ENCODE measurements around the gene WDR38. TPM values are rescaled to one million over a fixed set of nuclear protein-coding genes. Genes with fewer than 3 reads are reported as not detected.

The WDR38 gene
- total and polyA plus RNA-seq, 2 donors, result 0.14 to 0.30 TPM

DNA sequence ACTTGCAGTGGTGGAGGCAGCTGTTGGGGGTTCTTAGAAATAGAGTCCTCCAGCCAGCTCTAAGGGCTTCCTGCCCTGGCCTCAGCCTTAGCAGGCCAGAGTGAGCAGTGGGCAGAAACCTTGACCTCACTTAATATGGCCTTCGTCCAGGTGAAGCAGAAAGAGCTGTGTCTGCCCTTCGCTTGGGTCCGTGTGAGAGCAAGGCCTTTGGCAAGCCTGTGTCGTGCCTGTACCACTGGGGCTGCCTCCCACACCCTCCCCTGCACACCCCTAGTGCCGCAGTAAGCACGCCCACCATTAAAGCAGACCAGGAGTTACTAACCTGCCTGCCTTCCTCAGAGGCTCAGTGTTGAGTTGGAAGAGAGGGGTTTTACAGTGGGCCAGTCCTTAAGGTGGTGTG, 22.2 kb downstream of the WDR38 start:
- DNase-seq (ENCODE audit: low read depth in 6 of 9, low spot score in 9 of 9), result no peak
- Histone ChIP-seq H3K4me3 (ENCODE audit: low read length in 2 of 2) (no peak overlapping the region), H3K27ac (ENCODE audit: low read depth in 1 of 2, low read length in 1 of 2) (no peak overlapping the region), H3K36me3 (ENCODE audit: control insufficient read depth in 2 of 2, insufficient read depth in 2 of 2, low read length in 1 of 2) (peaks cover 61 to 76% of the 10 kb centered on the region in 2 donors), H3K27me3 (ENCODE audit: control insufficient read depth in 2 of 2, insufficient read depth in 1 of 2, low read length in 1 of 2) (peaks cover 0 to 5% of the 10 kb centered on the region in 2 donors), H3K9me3 (ENCODE audit: control insufficient read depth in 2 of 2, insufficient read depth in 1 of 2, low read length in 1 of 2) (no peaks in the 10 kb centered on the region), H3K4me1 (ENCODE audit: control insufficient read depth in 2 of 2, insufficient read depth in 2 of 2, low read length in 2 of 2) (peaks cover 19 to 36% of the 10 kb centered on the region in 2 donors)
- WGBS, result 97% methylated on average over 6 of the region's 6 CpGs

DNA sequence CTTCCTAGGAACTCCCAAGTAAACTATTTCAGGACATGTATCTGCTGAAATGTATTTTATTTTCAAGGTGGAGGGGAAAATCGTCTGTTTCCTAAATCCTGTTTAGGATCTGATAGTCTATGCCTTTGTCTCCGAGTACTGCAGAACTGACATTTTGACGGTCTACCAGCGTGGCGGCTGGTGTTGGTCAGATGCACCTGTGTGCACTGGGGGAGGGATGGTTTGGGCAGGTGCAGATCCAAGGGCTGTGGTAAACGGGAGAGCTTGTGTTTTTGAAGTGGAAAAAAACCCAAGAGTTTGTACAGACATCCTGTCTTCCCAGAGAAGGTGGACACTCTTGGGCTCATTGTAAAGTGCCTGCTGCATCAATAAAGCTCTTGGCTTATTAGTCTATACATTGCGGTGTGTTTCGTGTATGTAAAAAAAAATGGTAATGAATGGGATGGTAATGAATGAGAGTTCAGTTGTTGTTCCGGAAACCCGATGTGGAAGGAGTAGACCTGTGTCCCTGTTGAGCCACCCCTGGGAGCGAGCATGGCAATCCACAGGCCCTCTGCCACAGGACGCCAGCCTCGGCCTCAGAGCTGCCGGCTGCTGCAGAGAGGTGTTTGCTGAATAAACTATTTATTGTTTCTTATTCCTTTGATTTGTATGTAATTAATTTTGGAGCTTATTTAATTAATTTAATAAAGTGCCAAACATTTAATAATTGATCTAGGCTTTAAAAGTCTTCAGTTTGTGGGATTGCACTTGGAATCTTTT, 23.9 kb downstream of the WDR38 start:
- peaks cover 8 to 32% of the 10 kb centered on the region in 2 donors for H3K4me1 ChIP-seq (ENCODE audit: control insufficient read depth in 2 of 2, insufficient read depth in 2 of 2, low read length in 2 of 2)
- H3K4me3 ChIP-seq (ENCODE audit: low read length in 2 of 2), result no peak overlapping the region
- peaks cover 52 to 80% of the 10 kb centered on the region in 2 donors for H3K36me3 ChIP-seq (ENCODE audit: control insufficient read depth in 2 of 2, insufficient read depth in 2 of 2, low read length in 1 of 2)
- no peaks in the 10 kb centered on the region for H3K9me3 ChIP-seq (ENCODE audit: control insufficient read depth in 2 of 2, insufficient read depth in 1 of 2, low read length in 1 of 2)
- no peak overlapping the region for H3K27ac ChIP-seq (ENCODE audit: low read depth in 1 of 2, low read length in 1 of 2)
- peaks cover 0 to 8% of the 10 kb centered on the region in 2 donors for H3K27me3 ChIP-seq (ENCODE audit: control insufficient read depth in 2 of 2, insufficient read depth in 1 of 2, low read length in 1 of 2)
- DNase-seq (ENCODE audit: low read depth in 6 of 9, low spot score in 9 of 9), result peak in 2 of 9 donors; percentile 21 to 58
- WGBS, result 61% methylated on average over 14 of the region's 14 CpGs

DNA sequence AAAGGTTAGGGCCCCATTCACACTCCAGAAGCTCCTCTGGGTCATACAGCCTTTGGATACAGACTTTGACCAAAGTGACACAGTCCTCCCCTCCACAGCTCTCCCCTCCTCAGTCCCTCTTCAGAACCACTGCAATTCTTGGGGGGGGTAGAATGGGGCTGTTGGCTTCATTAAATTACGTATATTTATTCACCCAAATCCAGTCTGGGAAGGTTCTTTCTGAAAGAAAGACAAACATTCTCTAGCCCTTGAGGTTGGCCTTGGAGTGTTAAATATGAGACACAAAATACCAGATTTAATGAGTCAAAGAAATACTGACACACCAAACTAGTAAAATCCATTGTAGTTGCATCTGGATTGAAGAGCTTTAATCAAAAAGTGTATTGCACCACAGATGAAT, 24.8 kb downstream of the WDR38 start:
- Histone ChIP-seq H3K4me3 (ENCODE audit: low read length in 2 of 2) (no peak overlapping the region), H3K36me3 (ENCODE audit: control insufficient read depth in 2 of 2, insufficient read depth in 2 of 2, low read length in 1 of 2) (peaks cover 55 to 78% of the 10 kb centered on the region in 2 donors), H3K27ac (ENCODE audit: low read depth in 1 of 2, low read length in 1 of 2) (no peak overlapping the region), H3K4me1 (ENCODE audit: control insufficient read depth in 2 of 2, insufficient read depth in 2 of 2, low read length in 2 of 2) (peaks cover 8 to 32% of the 10 kb centered on the region in 2 donors), H3K9me3 (ENCODE audit: control insufficient read depth in 2 of 2, insufficient read depth in 1 of 2, low read length in 1 of 2) (no peaks in the 10 kb centered on the region), H3K27me3 (ENCODE audit: control insufficient read depth in 2 of 2, insufficient read depth in 1 of 2, low read length in 1 of 2) (peaks cover 0 to 11% of the 10 kb centered on the region in 2 donors)
- DNase-seq (ENCODE audit: low read depth in 6 of 9, low spot score in 9 of 9), result no peak
- WGBS, result 97% methylated on average over 1 of the region's 1 CpG

DNA sequence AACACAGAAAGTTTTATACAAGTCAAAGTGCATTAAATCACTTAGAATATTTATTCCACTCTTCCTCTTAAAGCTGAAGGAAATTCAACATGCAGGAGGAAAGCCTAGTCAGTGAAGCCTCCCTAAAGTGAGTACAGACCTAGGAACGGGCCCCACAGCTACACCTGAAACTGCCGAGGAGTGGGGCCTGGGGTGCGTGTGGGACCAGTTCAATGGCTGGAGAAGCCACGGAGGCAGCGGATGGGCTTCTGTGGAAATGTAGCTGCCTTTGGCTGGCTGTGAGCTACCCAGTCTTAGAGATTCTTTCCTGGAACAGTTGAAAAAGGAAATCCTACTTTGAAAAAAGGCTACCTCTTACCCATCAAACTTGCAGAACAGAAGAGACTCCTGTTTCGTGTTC, 25.3 kb downstream of the WDR38 start:
- DNase-seq (ENCODE audit: low read depth in 6 of 9, low spot score in 9 of 9), result no peak
- H3K36me3 ChIP-seq (ENCODE audit: control insufficient read depth in 2 of 2, insufficient read depth in 2 of 2, low read length in 1 of 2), result peaks cover 50 to 76% of the 10 kb centered on the region in 2 donors
- H3K9me3 ChIP-seq (ENCODE audit: control insufficient read depth in 2 of 2, insufficient read depth in 1 of 2, low read length in 1 of 2), result no peaks in the 10 kb centered on the region
- peaks cover 0 to 11% of the 10 kb centered on the region in 2 donors for H3K27me3 ChIP-seq (ENCODE audit: control insufficient read depth in 2 of 2, insufficient read depth in 1 of 2, low read length in 1 of 2)
- H3K4me3 ChIP-seq (ENCODE audit: low read length in 2 of 2), result no peak overlapping the region
- 96% methylated on average over 6 of the region's 6 CpGs for WGBS
- peaks cover 8 to 32% of the 10 kb centered on the region in 2 donors for H3K4me1 ChIP-seq (ENCODE audit: control insufficient read depth in 2 of 2, insufficient read depth in 2 of 2, low read length in 2 of 2)
- H3K27ac ChIP-seq (ENCODE audit: low read depth in 1 of 2, low read length in 1 of 2), result no peak overlapping the region

DNA sequence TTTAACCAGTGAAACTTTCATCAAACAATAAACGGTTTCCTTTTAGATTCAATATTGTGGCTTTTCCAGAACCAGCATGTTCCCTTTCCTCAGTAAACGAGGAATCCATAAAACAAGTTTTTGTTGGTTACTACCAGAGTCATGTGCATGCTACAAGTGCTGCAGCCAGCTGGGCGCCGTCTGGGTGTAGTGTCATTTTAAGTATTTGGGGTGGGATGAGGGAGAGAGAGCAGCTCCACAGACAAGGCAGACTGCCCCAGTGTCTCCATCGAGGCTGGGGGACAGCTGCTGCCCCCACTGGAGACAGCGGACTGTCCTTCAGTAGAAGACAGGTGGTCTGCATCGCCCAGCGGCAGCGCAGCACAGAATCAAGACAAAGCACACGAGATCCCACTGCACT, 26.0 kb downstream of the WDR38 start:
- Histone ChIP-seq H3K4me1 (ENCODE audit: control insufficient read depth in 2 of 2, insufficient read depth in 2 of 2, low read length in 2 of 2) (peaks cover 8 to 32% of the 10 kb centered on the region in 2 donors), H3K36me3 (ENCODE audit: control insufficient read depth in 2 of 2, insufficient read depth in 2 of 2, low read length in 1 of 2) (peaks cover 44 to 69% of the 10 kb centered on the region in 2 donors), H3K27me3 (ENCODE audit: control insufficient read depth in 2 of 2, insufficient read depth in 1 of 2, low read length in 1 of 2) (peaks cover 0 to 11% of the 10 kb centered on the region in 2 donors), H3K27ac (ENCODE audit: low read depth in 1 of 2, low read length in 1 of 2) (no peak overlapping the region), H3K9me3 (ENCODE audit: control insufficient read depth in 2 of 2, insufficient read depth in 1 of 2, low read length in 1 of 2) (no peaks in the 10 kb centered on the region), H3K4me3 (ENCODE audit: low read length in 2 of 2) (no peak overlapping the region)
- no peak for DNase-seq (ENCODE audit: low read depth in 6 of 9, low spot score in 9 of 9)
- WGBS, result 96% methylated on average over 10 of the region's 10 CpGs

DNA sequence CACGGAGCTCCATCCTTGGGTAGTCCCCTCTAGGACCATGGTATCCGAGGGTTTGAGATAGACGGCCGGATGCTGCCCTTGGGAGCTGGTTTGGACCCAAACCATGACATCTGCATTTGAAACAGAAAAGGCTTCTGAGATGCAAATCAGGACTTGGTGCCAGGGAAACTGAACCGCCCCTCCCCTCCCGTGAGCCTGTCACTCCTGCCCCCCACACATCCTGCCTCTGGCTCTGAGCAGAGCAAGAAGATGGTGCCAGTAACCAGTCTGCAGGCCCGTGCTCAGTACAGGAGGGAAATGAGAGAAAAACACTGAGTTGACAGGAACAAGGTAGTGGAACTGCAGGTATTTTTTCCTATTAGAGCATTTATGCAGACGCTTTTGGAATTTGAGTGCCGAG, 27.2 kb downstream of the WDR38 start:
- Histone ChIP-seq H3K4me1 (ENCODE audit: control insufficient read depth in 2 of 2, insufficient read depth in 2 of 2, low read length in 2 of 2) (peaks cover 8 to 32% of the 10 kb centered on the region in 2 donors), H3K27me3 (ENCODE audit: control insufficient read depth in 2 of 2, insufficient read depth in 1 of 2, low read length in 1 of 2) (peaks cover 0 to 11% of the 10 kb centered on the region in 2 donors), H3K36me3 (ENCODE audit: control insufficient read depth in 2 of 2, insufficient read depth in 2 of 2, low read length in 1 of 2) (peaks cover 41 to 61% of the 10 kb centered on the region in 2 donors), H3K9me3 (ENCODE audit: control insufficient read depth in 2 of 2, insufficient read depth in 1 of 2, low read length in 1 of 2) (no peaks in the 10 kb centered on the region), H3K27ac (ENCODE audit: low read depth in 1 of 2, low read length in 1 of 2) (no peak overlapping the region), H3K4me3 (ENCODE audit: low read length in 2 of 2) (no peak overlapping the region)
- WGBS, result 84% methylated on average over 9 of the region's 9 CpGs
- DNase-seq (ENCODE audit: low read depth in 6 of 9, low spot score in 9 of 9), result peak in 1 of 9 donors; percentile 39

DNA sequence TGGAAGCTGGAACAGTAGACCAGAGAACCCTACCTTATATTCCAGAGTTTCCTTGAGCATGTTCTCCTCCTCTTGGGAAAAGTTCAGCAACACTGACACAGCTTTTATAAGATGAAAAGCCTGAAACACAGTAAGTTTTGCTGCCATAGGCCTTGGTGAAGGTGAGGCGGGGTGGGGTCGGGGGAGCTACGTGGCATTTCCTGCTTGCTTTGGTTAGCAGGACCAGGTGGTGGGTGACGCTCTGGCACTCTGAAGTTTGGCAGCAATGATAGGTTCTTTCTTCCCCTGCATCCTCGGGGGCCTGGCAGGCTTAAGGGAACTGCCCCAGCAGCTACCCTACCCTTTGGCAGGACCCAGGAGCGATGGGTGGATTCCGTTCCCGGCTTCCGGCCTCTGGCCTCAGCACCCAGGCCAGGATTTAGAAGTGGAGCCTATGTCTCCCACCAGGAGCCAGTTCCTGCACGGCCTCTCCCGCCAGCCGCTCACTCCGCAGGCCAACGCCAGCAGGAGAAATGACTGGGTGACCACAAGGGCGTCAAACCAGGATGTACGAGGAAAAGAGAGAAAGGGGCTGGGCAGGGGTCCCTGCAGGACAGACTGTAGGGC, 28.0 kb downstream of the WDR38 start:
- no peaks in the 10 kb centered on the region for H3K9me3 ChIP-seq (ENCODE audit: control insufficient read depth in 2 of 2, insufficient read depth in 1 of 2, low read length in 1 of 2)
- H3K36me3 ChIP-seq (ENCODE audit: control insufficient read depth in 2 of 2, insufficient read depth in 2 of 2, low read length in 1 of 2), result peaks cover 41 to 55% of the 10 kb centered on the region in 2 donors
- 82% methylated on average over 16 of the region's 16 CpGs for WGBS
- H3K27me3 ChIP-seq (ENCODE audit: control insufficient read depth in 2 of 2, insufficient read depth in 1 of 2, low read length in 1 of 2), result peaks cover 0 to 14% of the 10 kb centered on the region in 2 donors
- H3K4me3 ChIP-seq (ENCODE audit: low read length in 2 of 2), result no peak overlapping the region
- peak in 3 of 9 donors; percentile 21 to 62 (median 32) for DNase-seq (ENCODE audit: low read depth in 6 of 9, low spot score in 9 of 9)
- H3K27ac ChIP-seq (ENCODE audit: low read depth in 1 of 2, low read length in 1 of 2), result no peak overlapping the region
- H3K4me1 ChIP-seq (ENCODE audit: control insufficient read depth in 2 of 2, insufficient read depth in 2 of 2, low read length in 2 of 2), result peaks cover 4 to 29% of the 10 kb centered on the region in 2 donors

DNA sequence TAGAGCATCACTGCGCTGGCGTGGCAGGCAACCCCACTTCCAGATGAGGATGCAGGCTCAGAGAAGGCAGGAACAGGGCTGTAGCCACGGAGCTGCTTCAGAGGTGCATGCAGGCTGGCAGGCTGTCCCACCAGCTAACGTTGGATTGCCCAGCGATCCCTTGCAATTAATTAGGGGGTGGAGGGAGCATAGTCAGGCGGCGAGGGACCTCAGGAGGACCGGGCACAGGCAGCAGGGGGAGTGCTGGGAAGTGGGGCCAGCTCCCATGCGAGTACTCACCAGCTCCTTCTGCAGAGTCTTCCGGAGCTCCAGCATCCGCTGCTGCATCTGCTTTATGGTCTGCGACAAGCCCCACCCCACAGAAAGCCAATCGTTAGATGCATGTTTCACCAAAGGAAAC, 29.0 kb downstream of the WDR38 start:
- no peak for DNase-seq (ENCODE audit: low read depth in 6 of 9, low spot score in 9 of 9)
- H3K36me3 ChIP-seq (ENCODE audit: control insufficient read depth in 2 of 2, insufficient read depth in 2 of 2, low read length in 1 of 2), result peaks cover 46 to 49% of the 10 kb centered on the region in 2 donors
- no peak overlapping the region for H3K27ac ChIP-seq (ENCODE audit: low read depth in 1 of 2, low read length in 1 of 2)
- no peaks in the 10 kb centered on the region for H3K9me3 ChIP-seq (ENCODE audit: control insufficient read depth in 2 of 2, insufficient read depth in 1 of 2, low read length in 1 of 2)
- peaks cover 0 to 24% of the 10 kb centered on the region in 2 donors for H3K27me3 ChIP-seq (ENCODE audit: control insufficient read depth in 2 of 2, insufficient read depth in 1 of 2, low read length in 1 of 2)
- H3K4me3 ChIP-seq (ENCODE audit: low read length in 2 of 2), result no peak overlapping the region
- WGBS, result 89% methylated on average over 13 of the region's 13 CpGs
- H3K4me1 ChIP-seq (ENCODE audit: control insufficient read depth in 2 of 2, insufficient read depth in 2 of 2, low read length in 2 of 2), result peaks cover 0 to 21% of the 10 kb centered on the region in 2 donors

DNA sequence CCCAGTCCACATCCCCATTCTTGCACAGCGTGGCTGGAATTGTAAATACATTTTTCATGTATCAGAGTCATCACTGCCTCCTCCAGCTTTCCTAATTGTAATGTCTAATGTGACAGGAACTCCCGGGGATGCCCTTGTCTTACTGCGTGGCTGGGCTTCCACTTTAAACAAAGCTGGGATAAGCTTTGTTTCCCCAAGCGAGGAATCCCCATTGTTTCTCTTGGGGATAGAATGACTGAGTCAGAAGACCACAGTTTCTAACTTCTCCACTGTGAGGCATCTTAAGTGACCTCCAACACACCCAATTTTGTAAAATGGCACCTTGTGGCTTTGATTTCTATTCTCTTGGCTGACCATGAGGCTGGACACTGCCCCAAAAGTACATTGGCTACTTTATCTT, 31.1 kb downstream of the WDR38 start:
- peaks cover 40 to 56% of the 10 kb centered on the region in 2 donors for H3K36me3 ChIP-seq (ENCODE audit: control insufficient read depth in 2 of 2, insufficient read depth in 2 of 2, low read length in 1 of 2)
- H3K4me1 ChIP-seq (ENCODE audit: control insufficient read depth in 2 of 2, insufficient read depth in 2 of 2, low read length in 2 of 2), result peaks cover 0 to 15% of the 10 kb centered on the region in 2 donors
- 96% methylated on average over 4 of the region's 4 CpGs for WGBS
- H3K27me3 ChIP-seq (ENCODE audit: control insufficient read depth in 2 of 2, insufficient read depth in 1 of 2, low read length in 1 of 2), result peaks cover 8 to 38% of the 10 kb centered on the region in 2 donors
- no peak for DNase-seq (ENCODE audit: low read depth in 6 of 9, low spot score in 9 of 9)
- H3K9me3 ChIP-seq (ENCODE audit: control insufficient read depth in 2 of 2, insufficient read depth in 1 of 2, low read length in 1 of 2), result peaks cover 0 to 2% of the 10 kb centered on the region in 2 donors
- H3K4me3 ChIP-seq (ENCODE audit: low read length in 2 of 2), result no peak overlapping the region
- no peak overlapping the region for H3K27ac ChIP-seq (ENCODE audit: low read depth in 1 of 2, low read length in 1 of 2)
